ENCODE data around the gene RIT2.

RIT2 gene

DNA sequence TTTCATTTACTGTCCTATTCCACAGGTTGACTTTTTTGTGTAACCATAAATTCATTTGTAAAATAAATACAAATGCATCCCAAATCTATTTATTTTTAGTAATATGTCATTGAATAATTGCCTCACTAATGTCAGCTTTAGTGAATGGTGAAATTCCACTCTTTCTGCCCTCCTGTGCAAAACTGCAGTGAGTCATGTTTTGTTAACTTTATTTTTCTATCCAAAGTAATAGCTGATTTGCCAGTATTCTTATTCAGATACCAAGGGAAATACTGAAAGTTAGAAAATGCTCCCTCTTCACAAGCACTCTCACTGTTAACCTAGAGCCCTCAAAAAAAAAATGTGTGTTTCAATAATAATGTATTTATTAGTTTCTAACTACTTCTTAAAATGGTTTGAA, 322.8 kb downstream of the RIT2 start:
- no peaks in the 10 kb centered on the region for H3K9me2 ChIP-seq (replicated peaks; ENCODE audit: insufficient read depth, low read length)
- H3K9me3 ChIP-seq (ENCODE audit: insufficient read depth, low read length) = no peaks in the 10 kb centered on the region
- no peaks in the 10 kb centered on the region for H4K20me1 ChIP-seq (ENCODE audit: low read depth, low read length)
- H3F3A ChIP-seq (ENCODE audit: insufficient read depth) = no peaks in the 10 kb centered on the region
- H3K4me2 ChIP-seq (ENCODE audit: low read depth, low read length, poor library complexity, severe bottlenecking) = no peak overlapping the region
- no peaks in the 10 kb centered on the region for H3K27me3 ChIP-seq (ENCODE audit: low read length)
- TF ChIP-seq EZH2phosphoT487 (conservative IDR thresholded peaks at IDR 0.05; ENCODE audit: low read length) = no peak
- TF ChIP-seq, protein P1, sequence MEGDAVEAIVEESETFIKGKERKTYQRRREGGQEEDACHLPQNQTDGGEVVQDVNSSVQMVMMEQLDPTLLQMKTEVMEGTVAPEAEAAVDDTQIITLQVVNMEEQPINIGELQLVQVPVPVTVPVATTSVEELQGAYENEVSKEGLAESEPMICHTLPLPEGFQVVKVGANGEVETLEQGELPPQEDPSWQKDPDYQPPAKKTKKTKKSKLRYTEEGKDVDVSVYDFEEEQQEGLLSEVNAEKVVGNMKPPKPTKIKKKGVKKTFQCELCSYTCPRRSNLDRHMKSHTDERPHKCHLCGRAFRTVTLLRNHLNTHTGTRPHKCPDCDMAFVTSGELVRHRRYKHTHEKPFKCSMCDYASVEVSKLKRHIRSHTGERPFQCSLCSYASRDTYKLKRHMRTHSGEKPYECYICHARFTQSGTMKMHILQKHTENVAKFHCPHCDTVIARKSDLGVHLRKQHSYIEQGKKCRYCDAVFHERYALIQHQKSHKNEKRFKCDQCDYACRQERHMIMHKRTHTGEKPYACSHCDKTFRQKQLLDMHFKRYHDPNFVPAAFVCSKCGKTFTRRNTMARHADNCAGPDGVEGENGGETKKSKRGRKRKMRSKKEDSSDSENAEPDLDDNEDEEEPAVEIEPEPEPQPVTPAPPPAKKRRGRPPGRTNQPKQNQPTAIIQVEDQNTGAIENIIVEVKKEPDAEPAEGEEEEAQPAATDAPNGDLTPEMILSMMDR (IDR thresholded peaks at IDR 0.05; ENCODE audit: insufficient read depth, low read length, poor library complexity, severe bottlenecking) = no peak
- H3K79me2 ChIP-seq (ENCODE audit: insufficient read depth, low read length) = no peaks in the 10 kb centered on the region
- H3K27ac ChIP-seq (ENCODE audit: low read depth, low read length) = no peak overlapping the region
- H3K4me3 ChIP-seq (ENCODE audit: insufficient read depth, low read length, poor library complexity, severe bottlenecking) = no peak overlapping the region
- no peaks in the 10 kb centered on the region for H3K36me3 ChIP-seq (ENCODE audit: low read length)
- H2AFZ ChIP-seq (ENCODE audit: low read depth, low read length, severe bottlenecking) = no peak overlapping the region
- no peak overlapping the region for H3K9ac ChIP-seq (ENCODE audit: low read length)

DNA sequence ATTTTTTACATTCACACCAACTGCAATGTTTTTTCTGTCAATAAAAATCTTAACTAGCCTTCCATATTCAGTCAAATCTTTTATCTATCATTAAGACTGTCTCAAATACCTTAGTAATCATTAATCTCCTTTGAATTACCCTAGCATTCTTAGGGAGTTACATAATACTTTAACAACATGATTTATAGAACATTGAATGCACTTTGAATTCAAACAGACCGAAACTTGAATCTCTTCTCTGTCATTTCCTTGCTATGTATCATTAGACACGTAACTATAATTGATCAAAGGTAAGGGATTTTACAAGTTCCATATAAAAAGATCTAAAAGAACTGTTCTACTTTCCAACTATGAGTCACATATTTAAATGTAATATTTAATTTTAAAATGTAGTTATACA, 330.9 kb downstream of the RIT2 start:
- Histone ChIP-seq H3K4me2 (ENCODE audit: low read depth, low read length, poor library complexity, severe bottlenecking) (no peak overlapping the region), H3K36me3 (ENCODE audit: low read length) (no peaks in the 10 kb centered on the region), H2AFZ (ENCODE audit: low read depth, low read length, severe bottlenecking) (no peak overlapping the region), H3K9me2 (replicated peaks; ENCODE audit: insufficient read depth, low read length) (no peaks in the 10 kb centered on the region), H3K9ac (ENCODE audit: low read length) (no peak overlapping the region), H3K9me3 (ENCODE audit: insufficient read depth, low read length) (no peaks in the 10 kb centered on the region), H4K20me1 (ENCODE audit: low read depth, low read length) (no peaks in the 10 kb centered on the region), H3K27me3 (ENCODE audit: low read length) (no peaks in the 10 kb centered on the region), H3K4me3 (ENCODE audit: insufficient read depth, low read length, poor library complexity, severe bottlenecking) (no peak overlapping the region), H3F3A (ENCODE audit: insufficient read depth) (no peaks in the 10 kb centered on the region), H3K27ac (ENCODE audit: low read depth, low read length) (no peak overlapping the region), H3K79me2 (ENCODE audit: insufficient read depth, low read length) (no peaks in the 10 kb centered on the region)
- TF ChIP-seq, protein P1 (IDR thresholded peaks at IDR 0.05; ENCODE audit: insufficient read depth, low read length, poor library complexity, severe bottlenecking) = no peak
- no peak for TF ChIP-seq EZH2phosphoT487 (conservative IDR thresholded peaks at IDR 0.05; ENCODE audit: low read length)

DNA sequence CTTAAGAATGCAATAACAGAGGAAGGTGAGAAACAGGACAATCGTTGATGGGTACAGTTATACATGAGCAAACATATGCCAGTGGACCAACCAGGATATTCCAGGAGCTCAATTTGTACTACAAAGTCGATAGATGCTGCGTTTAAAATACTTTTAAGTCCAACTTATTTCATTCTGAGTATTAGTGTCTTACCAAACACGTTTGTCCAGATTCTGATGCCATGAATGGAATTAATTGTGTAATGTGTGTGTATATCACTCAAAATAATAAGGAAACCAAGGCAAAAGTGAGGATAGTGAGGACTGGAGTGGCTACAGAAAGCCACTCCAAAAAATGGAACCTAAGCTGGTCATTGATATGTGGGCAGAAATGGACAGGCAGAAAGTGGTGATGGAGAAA, 332.6 kb downstream of the RIT2 start:
- Histone ChIP-seq H3K9me2 (replicated peaks; ENCODE audit: insufficient read depth, low read length) (no peaks in the 10 kb centered on the region), H3K9ac (ENCODE audit: low read length) (no peak overlapping the region), H3K36me3 (ENCODE audit: low read length) (no peaks in the 10 kb centered on the region), H3K4me2 (ENCODE audit: low read depth, low read length, poor library complexity, severe bottlenecking) (no peak overlapping the region), H3K79me2 (ENCODE audit: insufficient read depth, low read length) (no peaks in the 10 kb centered on the region), H3K27me3 (ENCODE audit: low read length) (no peaks in the 10 kb centered on the region), H3K4me3 (ENCODE audit: insufficient read depth, low read length, poor library complexity, severe bottlenecking) (no peak overlapping the region), H2AFZ (ENCODE audit: low read depth, low read length, severe bottlenecking) (no peak overlapping the region), H3K9me3 (ENCODE audit: insufficient read depth, low read length) (no peaks in the 10 kb centered on the region), H4K20me1 (ENCODE audit: low read depth, low read length) (no peaks in the 10 kb centered on the region), H3F3A (ENCODE audit: insufficient read depth) (no peaks in the 10 kb centered on the region), H3K27ac (ENCODE audit: low read depth, low read length) (no peak overlapping the region)
- no peak for TF ChIP-seq EZH2phosphoT487 (conservative IDR thresholded peaks at IDR 0.05; ENCODE audit: low read length)
- TF ChIP-seq, protein P1 (IDR thresholded peaks at IDR 0.05; ENCODE audit: insufficient read depth, low read length, poor library complexity, severe bottlenecking) = no peak
